ENCODE data around the gene NIM1K.
"Not testable (repeated sequence)": the region's sequence is repeated elsewhere in the genome, so short reads cannot be mapped to it uniquely, and the experiment has no call there.

NIM1K gene

GRCh38 chr5:43244823-43245565, 53.0 kb downstream of the NIM1K start:
- Histone ChIP-seq H3K27me3 (ENCODE audit: control insufficient read depth in 2 of 2, insufficient read depth in 2 of 2, low read length in 2 of 2) (peaks cover 0 to 4% of the 10 kb centered on the region in 2 donors), H3K27ac (ENCODE audit: low read depth in 2 of 2, low read length in 2 of 2) (no peak overlapping the region), H3K9ac (ENCODE audit: low read depth in 1 of 2, low read length in 2 of 2) (no peak overlapping the region), H3K4me3 (ENCODE audit: low read length in 2 of 2) (no peak overlapping the region), H3K4me1 (ENCODE audit: control insufficient read depth in 2 of 2, insufficient read depth in 2 of 2, low read length in 2 of 2) (no peaks in the 10 kb centered on the region), H3K36me3 (ENCODE audit: control insufficient read depth in 2 of 2, insufficient read depth in 2 of 2, low read length in 2 of 2) (no peaks in the 10 kb centered on the region), H3K9me3 (ENCODE audit: control insufficient read depth in 2 of 2, low read length in 2 of 2) (no peaks in the 10 kb centered on the region)

- Histone ChIP-seq H3K27me3 (ENCODE audit: control insufficient read depth in 2 of 2, insufficient read depth in 2 of 2, low read length in 2 of 2) (peaks cover 0 to 4% of the 10 kb centered on the region in 2 donors), H3K4me1 (ENCODE audit: control insufficient read depth in 2 of 2, insufficient read depth in 2 of 2, low read length in 2 of 2) (no peaks in the 10 kb centered on the region), H3K4me3 (ENCODE audit: low read length in 2 of 2) (no peak overlapping the region), H3K27ac (ENCODE audit: low read depth in 2 of 2, low read length in 2 of 2) (no peak overlapping the region), H3K9ac (ENCODE audit: low read depth in 1 of 2, low read length in 2 of 2) (no peak overlapping the region), H3K9me3 (ENCODE audit: control insufficient read depth in 2 of 2, low read length in 2 of 2) (no peaks in the 10 kb centered on the region), H3K36me3 (ENCODE audit: control insufficient read depth in 2 of 2, insufficient read depth in 2 of 2, low read length in 2 of 2) (no peaks in the 10 kb centered on the region)
These were observed 53.8 kb downstream of the NIM1K start for GRCh38 chr5:43245724-43246385.

DNA sequence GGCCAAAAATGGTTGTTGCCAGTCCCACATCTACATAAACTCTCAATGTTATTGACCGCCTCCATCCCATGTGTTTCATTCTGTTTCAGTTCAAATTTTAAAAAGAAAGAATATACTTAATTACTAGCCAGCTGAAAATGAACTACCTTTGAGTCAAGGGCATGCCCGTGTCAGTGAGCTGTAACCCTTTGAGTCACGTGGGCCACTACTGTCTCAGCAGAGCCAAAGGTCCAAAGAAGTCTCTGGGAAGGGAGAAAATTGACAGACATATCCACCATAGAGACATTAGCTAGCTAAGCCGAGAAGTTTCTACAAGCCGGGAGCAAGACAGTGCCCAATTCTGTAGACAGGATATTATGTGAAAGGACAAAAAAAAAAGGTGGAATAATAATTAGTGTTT, 59.7 kb downstream of the NIM1K start:
- H3K36me3 ChIP-seq (ENCODE audit: control insufficient read depth in 2 of 2, insufficient read depth in 2 of 2, low read length in 2 of 2), result no peaks in the 10 kb centered on the region

GRCh38 chr5:43255704-43256103, 63.7 kb downstream of the NIM1K start:
- Histone ChIP-seq H3K27ac (ENCODE audit: low read depth in 2 of 2, low read length in 2 of 2) (no peak overlapping the region), H3K9me3 (ENCODE audit: control insufficient read depth in 2 of 2, low read length in 2 of 2) (no peaks in the 10 kb centered on the region), H3K27me3 (ENCODE audit: control insufficient read depth in 2 of 2, insufficient read depth in 2 of 2, low read length in 2 of 2) (no peaks in the 10 kb centered on the region), H3K4me1 (ENCODE audit: control insufficient read depth in 2 of 2, insufficient read depth in 2 of 2, low read length in 2 of 2) (no peaks in the 10 kb centered on the region), H3K9ac (ENCODE audit: low read depth in 1 of 2, low read length in 2 of 2) (no peak overlapping the region), H3K36me3 (ENCODE audit: control insufficient read depth in 2 of 2, insufficient read depth in 2 of 2, low read length in 2 of 2) (no peaks in the 10 kb centered on the region), H3K4me3 (ENCODE audit: low read length in 2 of 2) (no peak overlapping the region)

More for the DNA sequence above, 59.7 kb downstream of the NIM1K start:
- H3K4me3 ChIP-seq (ENCODE audit: low read length in 2 of 2), result no peak overlapping the region
- H3K9me3 ChIP-seq (ENCODE audit: control insufficient read depth in 2 of 2, low read length in 2 of 2), result no peaks in the 10 kb centered on the region
- no peak overlapping the region for H3K27ac ChIP-seq (ENCODE audit: low read depth in 2 of 2, low read length in 2 of 2)
- no peak overlapping the region for H3K9ac ChIP-seq (ENCODE audit: low read depth in 1 of 2, low read length in 2 of 2)
- no peaks in the 10 kb centered on the region for H3K4me1 ChIP-seq (ENCODE audit: control insufficient read depth in 2 of 2, insufficient read depth in 2 of 2, low read length in 2 of 2)
- no peaks in the 10 kb centered on the region for H3K27me3 ChIP-seq (ENCODE audit: control insufficient read depth in 2 of 2, insufficient read depth in 2 of 2, low read length in 2 of 2)

DNA sequence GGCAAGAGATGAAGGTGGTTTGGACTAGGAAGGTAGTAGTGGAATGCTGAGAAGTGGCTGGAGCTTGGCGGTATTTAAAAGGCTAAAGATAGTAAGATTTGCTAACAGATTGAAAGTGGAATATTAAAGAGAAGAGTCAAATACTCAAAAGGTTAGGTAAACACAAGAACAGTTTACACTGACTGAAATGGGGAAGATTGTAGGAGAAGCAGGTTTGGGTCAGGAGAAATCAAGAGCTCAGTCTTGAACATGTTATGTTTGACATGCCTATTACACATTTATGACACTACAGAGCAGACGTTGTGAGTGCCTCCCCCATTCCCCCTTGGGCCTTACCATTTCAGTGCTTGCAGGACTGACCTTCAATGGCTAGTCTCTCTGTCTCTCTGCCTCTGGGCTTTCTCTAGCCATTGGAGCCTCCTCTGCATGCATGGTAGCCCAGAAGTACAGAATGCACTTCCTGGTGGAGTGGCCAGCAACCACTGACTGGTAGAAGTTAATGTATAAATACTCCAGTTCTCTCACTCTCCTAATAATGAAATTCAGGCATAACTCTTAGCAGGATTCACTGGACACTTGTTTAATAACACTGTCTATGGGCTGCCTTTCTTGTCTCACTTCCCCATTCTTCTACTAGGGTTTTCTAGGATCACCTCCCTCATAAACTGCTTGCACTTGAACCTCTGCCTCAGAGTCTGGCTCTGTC, 64.4 kb downstream of the NIM1K start:
- H3K36me3 ChIP-seq (ENCODE audit: control insufficient read depth in 2 of 2, insufficient read depth in 2 of 2, low read length in 2 of 2), result no peaks in the 10 kb centered on the region
- no peak overlapping the region for H3K27ac ChIP-seq (ENCODE audit: low read depth in 2 of 2, low read length in 2 of 2)
- no peak overlapping the region for H3K9ac ChIP-seq (ENCODE audit: low read depth in 1 of 2, low read length in 2 of 2)
- no peaks in the 10 kb centered on the region for H3K27me3 ChIP-seq (ENCODE audit: control insufficient read depth in 2 of 2, insufficient read depth in 2 of 2, low read length in 2 of 2)
- H3K9me3 ChIP-seq (ENCODE audit: control insufficient read depth in 2 of 2, low read length in 2 of 2), result no peaks in the 10 kb centered on the region
- H3K4me1 ChIP-seq (ENCODE audit: control insufficient read depth in 2 of 2, insufficient read depth in 2 of 2, low read length in 2 of 2), result no peaks in the 10 kb centered on the region
- H3K4me3 ChIP-seq (ENCODE audit: low read length in 2 of 2), result no peak overlapping the region

GRCh38 chr5:43258116-43258515, 66.1 kb downstream of the NIM1K start:
- Histone ChIP-seq H3K4me1 (ENCODE audit: control insufficient read depth in 2 of 2, insufficient read depth in 2 of 2, low read length in 2 of 2) (no peaks in the 10 kb centered on the region), H3K4me3 (ENCODE audit: low read length in 2 of 2) (no peak overlapping the region), H3K36me3 (ENCODE audit: control insufficient read depth in 2 of 2, insufficient read depth in 2 of 2, low read length in 2 of 2) (no peaks in the 10 kb centered on the region), H3K27ac (ENCODE audit: low read depth in 2 of 2, low read length in 2 of 2) (no peak overlapping the region), H3K9me3 (ENCODE audit: control insufficient read depth in 2 of 2, low read length in 2 of 2) (no peaks in the 10 kb centered on the region), H3K27me3 (ENCODE audit: control insufficient read depth in 2 of 2, insufficient read depth in 2 of 2, low read length in 2 of 2) (no peaks in the 10 kb centered on the region), H3K9ac (ENCODE audit: low read depth in 1 of 2, low read length in 2 of 2) (no peak overlapping the region)

DNA sequence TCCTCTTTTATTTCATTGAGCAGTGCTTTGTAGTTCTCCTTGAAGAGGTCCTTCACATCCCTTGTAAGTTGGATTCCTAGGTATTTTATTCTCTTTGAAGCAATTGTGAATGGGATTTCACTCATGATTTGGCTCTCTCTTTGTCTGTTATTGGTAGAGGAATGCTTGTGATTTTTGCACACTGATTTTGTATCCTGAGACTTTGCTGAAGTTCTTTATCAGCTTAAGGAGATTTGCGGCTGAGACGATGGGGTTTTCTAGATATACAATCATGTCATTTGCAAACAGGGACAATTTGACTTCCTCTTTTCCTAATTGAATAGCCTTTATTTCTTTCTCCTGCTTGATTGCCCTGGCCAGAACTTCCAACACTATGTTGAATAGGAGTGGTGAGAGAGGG, 70.2 kb downstream of the NIM1K start:
- H3K4me3 ChIP-seq (ENCODE audit: low read length in 2 of 2); H3K4me1 ChIP-seq (ENCODE audit: control insufficient read depth in 2 of 2, insufficient read depth in 2 of 2, low read length in 2 of 2); H3K36me3 ChIP-seq (ENCODE audit: control insufficient read depth in 2 of 2, insufficient read depth in 2 of 2, low read length in 2 of 2); H3K27me3 ChIP-seq (ENCODE audit: control insufficient read depth in 2 of 2, insufficient read depth in 2 of 2, low read length in 2 of 2); H3K9me3 ChIP-seq (ENCODE audit: control insufficient read depth in 2 of 2, low read length in 2 of 2); H3K27ac ChIP-seq (ENCODE audit: low read depth in 2 of 2, low read length in 2 of 2); H3K9ac ChIP-seq (ENCODE audit: low read depth in 1 of 2, low read length in 2 of 2): not testable (repeated sequence)

GRCh38 chr5:43268188-43268820, 76.3 kb downstream of the NIM1K start:
- no peaks in the 10 kb centered on the region for H3K36me3 ChIP-seq (ENCODE audit: control insufficient read depth in 2 of 2, insufficient read depth in 2 of 2, low read length in 2 of 2)
- no peaks in the 10 kb centered on the region for H3K9me3 ChIP-seq (ENCODE audit: control insufficient read depth in 2 of 2, low read length in 2 of 2)
- no peak overlapping the region for H3K27ac ChIP-seq (ENCODE audit: low read depth in 2 of 2, low read length in 2 of 2)
- no peaks in the 10 kb centered on the region for H3K4me1 ChIP-seq (ENCODE audit: control insufficient read depth in 2 of 2, insufficient read depth in 2 of 2, low read length in 2 of 2)
- H3K4me3 ChIP-seq (ENCODE audit: low read length in 2 of 2), result no peak overlapping the region
- H3K9ac ChIP-seq (ENCODE audit: low read depth in 1 of 2, low read length in 2 of 2), result no peak overlapping the region
- no peaks in the 10 kb centered on the region for H3K27me3 ChIP-seq (ENCODE audit: control insufficient read depth in 2 of 2, insufficient read depth in 2 of 2, low read length in 2 of 2)

GRCh38 chr5:43270645-43271044, 78.6 kb downstream of the NIM1K start:
- Histone ChIP-seq H3K4me1 (ENCODE audit: control insufficient read depth in 2 of 2, insufficient read depth in 2 of 2, low read length in 2 of 2) (no peaks in the 10 kb centered on the region), H3K27ac (ENCODE audit: low read depth in 2 of 2, low read length in 2 of 2) (no peak overlapping the region), H3K36me3 (ENCODE audit: control insufficient read depth in 2 of 2, insufficient read depth in 2 of 2, low read length in 2 of 2) (no peaks in the 10 kb centered on the region), H3K4me3 (ENCODE audit: low read length in 2 of 2) (no peak overlapping the region), H3K9me3 (ENCODE audit: control insufficient read depth in 2 of 2, low read length in 2 of 2) (no peaks in the 10 kb centered on the region), H3K9ac (ENCODE audit: low read depth in 1 of 2, low read length in 2 of 2) (no peak overlapping the region), H3K27me3 (ENCODE audit: control insufficient read depth in 2 of 2, insufficient read depth in 2 of 2, low read length in 2 of 2) (no peaks in the 10 kb centered on the region)

GRCh38 chr5:43273552-43273951, 81.5 kb downstream of the NIM1K start:
- no peak overlapping the region for H3K27ac ChIP-seq (ENCODE audit: low read depth in 2 of 2, low read length in 2 of 2)
- H3K9ac ChIP-seq (ENCODE audit: low read depth in 1 of 2, low read length in 2 of 2), result no peak overlapping the region
- no peak overlapping the region for H3K4me3 ChIP-seq (ENCODE audit: low read length in 2 of 2)
- no peaks in the 10 kb centered on the region for H3K4me1 ChIP-seq (ENCODE audit: control insufficient read depth in 2 of 2, insufficient read depth in 2 of 2, low read length in 2 of 2)
- H3K27me3 ChIP-seq (ENCODE audit: control insufficient read depth in 2 of 2, insufficient read depth in 2 of 2, low read length in 2 of 2), result no peaks in the 10 kb centered on the region
- no peaks in the 10 kb centered on the region for H3K36me3 ChIP-seq (ENCODE audit: control insufficient read depth in 2 of 2, insufficient read depth in 2 of 2, low read length in 2 of 2)
- no peaks in the 10 kb centered on the region for H3K9me3 ChIP-seq (ENCODE audit: control insufficient read depth in 2 of 2, low read length in 2 of 2)

Data from mucosa of rectum (tissue), 2 donors.